Neural progenitor cell (in vitro differentiated cells): ENCODE results near the gene CHST8.

Experiments
- CTCF ChIP-seq: fragments of 200-600 bp; sonication (generic); IDR thresholded peaks from 2 replicates; pipeline ENCODE4 v1.5.1; 2017; ENCODE audit warnings: antibody characterized with exemption, mild to moderate bottlenecking
- EZH2 ChIP-seq: fragments of 200-600 bp; sonication (generic); IDR thresholded peaks from 2 replicates; pipeline ENCODE4 v1.6.1; 2017; ENCODE audit warnings: antibody characterized with exemption, mild to moderate bottlenecking, moderate library complexity
- EZH2phosphoT487 ChIP-seq: fragments of 200-600 bp; sonication (generic); IDR thresholded peaks from 2 replicates; pipeline ENCODE4 v1.6.1; 2017; ENCODE audit warnings: antibody characterized with exemption

DNA sequence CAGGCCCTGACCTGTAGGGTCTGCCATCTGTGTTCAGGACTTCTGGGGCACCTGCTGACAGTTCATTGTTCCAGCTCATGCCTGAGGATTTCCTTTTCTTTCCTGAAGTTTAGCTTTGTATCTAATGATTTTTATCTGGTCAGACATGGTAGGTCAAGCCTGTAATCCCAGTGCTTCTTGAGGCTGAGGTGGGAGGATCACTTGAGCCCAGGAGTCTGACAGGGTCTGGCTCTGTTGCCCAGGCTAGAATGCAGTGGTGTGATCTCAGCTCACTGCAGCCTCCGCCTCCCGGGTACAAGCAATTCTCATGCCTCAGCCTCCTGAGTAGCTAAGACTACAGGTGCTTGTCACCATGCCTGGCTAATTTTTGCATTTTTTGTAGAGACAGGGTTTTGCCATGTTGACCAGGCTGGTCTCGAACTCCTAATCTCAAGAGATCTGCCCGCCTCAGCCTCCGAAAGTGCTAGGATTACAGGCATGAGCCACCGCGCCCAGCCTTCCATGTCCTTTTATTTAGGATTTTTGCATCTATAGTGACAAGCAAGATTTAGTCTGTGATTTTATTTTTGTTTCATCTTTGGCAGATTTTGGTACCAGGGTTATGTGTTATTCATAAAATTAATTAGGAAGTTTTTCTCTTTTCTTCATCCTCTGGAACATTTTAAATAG is 33.2 kb downstream of the CHST8 start:
- TF ChIP-seq CTCF, result no peak
- no peak for TF ChIP-seq EZH2
- no peak for TF ChIP-seq EZH2phosphoT487
